HepG2 (cell line): ENCODE results near the gene CDC42BPG. TPM values are rescaled to one million over a fixed set of nuclear protein-coding genes. Genes with fewer than 3 reads are reported as not detected.

Source experiments
- BCL6 ChIP-seq: IDR thresholded peaks from 2 replicates; pipeline ENCODE4 v1.6.1; 2016; ENCODE audit warnings: missing genetic modification reagents, missing compliant biosample characterization
- ETV6 ChIP-seq: sonication (generic); formaldehyde crosslinking; conservative IDR thresholded peaks from 2 replicates; pipeline ENCODE4 v1.4.0; 2020; ENCODE audit warnings: missing genetic modification reagents
- KAT7 ChIP-seq: IDR thresholded peaks from 2 replicates; pipeline ENCODE4 v1.6.1; 2018; ENCODE audit warnings: borderline replicate concordance, missing compliant biosample characterization
- MED1 ChIP-seq: sonication (generic); formaldehyde crosslinking; IDR thresholded peaks from 2 replicates; pipeline ENCODE4 v1.4.0; 2020; ENCODE audit warnings: missing genetic modification reagents
- NR2F2 ChIP-seq: IDR thresholded peaks from 2 replicates; pipeline ENCODE4 v1.6.1; 2012; ENCODE audit warnings: low read depth, inconsistent platforms, borderline replicate concordance
- STAG1 ChIP-seq: sonication (generic); formaldehyde crosslinking; IDR thresholded peaks from 2 replicates; pipeline ENCODE4 v1.4.0; 2020; ENCODE audit warnings: missing genetic modification reagents
- ZC3H13 ChIP-seq: sonication (generic); formaldehyde crosslinking; IDR thresholded peaks from 2 replicates; pipeline ENCODE4 v1.8.1; 2023; ENCODE audit warnings: mild to moderate bottlenecking, missing genetic modification reagents, moderate library complexity
- ZFP82 ChIP-seq: sonication (generic); formaldehyde crosslinking; IDR thresholded peaks from 2 replicates; pipeline ENCODE4 v1.5.1; 2020; ENCODE audit warnings: mild to moderate bottlenecking, missing genetic modification reagents, borderline replicate concordance
- ZNF772 ChIP-seq: sonication (generic); formaldehyde crosslinking; IDR thresholded peaks from 2 replicates; pipeline ENCODE4 v1.5.0; 2020; ENCODE audit warnings: mild to moderate bottlenecking, missing genetic modification reagents
- polyA plus RNA-seq, 8 experiments: library from polyadenylated mRNA; depleted of rRNA in 3 of 8; stranded (reverse) in 7 of 8; unstranded in 1 of 8; fragments of >200 nt; fragmentation: Illumina TruSeq in 4 of 8; extraction: Trizol in 4 of 8; gene quantifications; 2 replicates each; pipeline versions ENCODE4 v1.2.1 to v1.2.3, GENCODE V29; 2011 to 2016; ENCODE audit warnings: low read depth in 4 of 8, missing spikeins in 1 of 8, mixed read lengths in 1 of 8; ENCODE audit not compliant: insufficient read depth in 1 of 8
- total RNA-seq, 5 experiments: library from RNA; depleted of rRNA; stranded (reverse); fragments of >200 nt; fragmentation: Illumina TruSeq; extraction: Trizol; gene quantifications; 2 replicates each; pipeline ENCODE4 v1.2.3, GENCODE V29; 2016; ENCODE audit warnings: low read depth in 1 of 5
- TF ChIP-seq, protein P1 (sequence below): fragments of 450-650 bp; IDR thresholded peaks from 2 replicates; pipeline ENCODE4 v1.6.1; 2017
- TF ChIP-seq, protein P2 (sequence below), 2 experiments: sonication (generic) in 1 of 2; formaldehyde crosslinking in 1 of 2; IDR thresholded peaks; 2 replicates each; pipeline versions ENCODE4 v1.5.1 to v1.6.1; 2011 to 2020; ENCODE audit warnings: borderline replicate concordance in 1 of 2, low read depth in 1 of 2, low read length in 1 of 2, mild to moderate bottlenecking in 1 of 2, missing genetic modification reagents in 1 of 2, moderate library complexity in 1 of 2
- TF ChIP-seq, protein P3 (sequence below): sonication (generic); formaldehyde crosslinking; IDR thresholded peaks from 2 replicates; pipeline ENCODE4 v1.4.0; 2020; ENCODE audit warnings: missing genetic modification reagents, borderline replicate concordance
- TF ChIP-seq, protein P4 (sequence below): sonication (generic); formaldehyde crosslinking; IDR thresholded peaks from 2 replicates; pipeline ENCODE4 v1.4.0; 2020; ENCODE audit warnings: mild to moderate bottlenecking, missing genetic modification reagents, borderline replicate concordance
- TF ChIP-seq, protein P5 (sequence below): sonication (generic); formaldehyde crosslinking; conservative IDR thresholded peaks from 2 replicates; pipeline ENCODE4 v1.4.0; 2020; ENCODE audit warnings: missing genetic modification reagents
- TF ChIP-seq, protein P6 (sequence below): sonication (generic); formaldehyde crosslinking; IDR thresholded peaks from 2 replicates; pipeline ENCODE4 v1.5.0; 2020; ENCODE audit warnings: missing genetic modification reagents, mild to moderate bottlenecking, borderline replicate concordance

The CDC42BPG gene
- total and polyA plus RNA-seq, 2 of the 13 experiments (the other 11 are each of a cell fraction or from before 2014, with no cell fraction given): 0.55 to 1.4 TPM

DNA sequence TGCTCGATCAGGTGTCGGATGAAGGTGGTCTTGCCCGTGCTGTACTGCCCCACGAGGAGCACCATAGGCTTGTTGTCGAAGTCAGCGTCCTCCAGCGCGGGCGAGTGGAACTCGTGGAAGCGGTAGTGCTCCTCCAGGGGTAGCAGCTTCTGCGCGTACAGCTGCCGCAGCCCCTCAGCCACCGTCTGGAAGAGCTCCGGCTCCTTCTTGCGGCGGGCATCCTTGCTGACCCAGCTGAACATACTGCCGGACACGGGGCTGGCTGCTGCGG, 33.7 kb upstream of the CDC42BPG start (continued):
- no peak for TF ChIP-seq STAG1 (CRISPR knock-in tag)
- TF ChIP-seq KAT7 (CRISPR knock-in tag): no peak
- TF ChIP-seq, protein P1, sequence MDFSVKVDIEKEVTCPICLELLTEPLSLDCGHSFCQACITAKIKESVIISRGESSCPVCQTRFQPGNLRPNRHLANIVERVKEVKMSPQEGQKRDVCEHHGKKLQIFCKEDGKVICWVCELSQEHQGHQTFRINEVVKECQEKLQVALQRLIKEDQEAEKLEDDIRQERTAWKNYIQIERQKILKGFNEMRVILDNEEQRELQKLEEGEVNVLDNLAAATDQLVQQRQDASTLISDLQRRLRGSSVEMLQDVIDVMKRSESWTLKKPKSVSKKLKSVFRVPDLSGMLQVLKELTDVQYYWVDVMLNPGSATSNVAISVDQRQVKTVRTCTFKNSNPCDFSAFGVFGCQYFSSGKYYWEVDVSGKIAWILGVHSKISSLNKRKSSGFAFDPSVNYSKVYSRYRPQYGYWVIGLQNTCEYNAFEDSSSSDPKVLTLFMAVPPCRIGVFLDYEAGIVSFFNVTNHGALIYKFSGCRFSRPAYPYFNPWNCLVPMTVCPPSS: no peak
- no peak for TF ChIP-seq NR2F2
- TF ChIP-seq, protein P2, sequence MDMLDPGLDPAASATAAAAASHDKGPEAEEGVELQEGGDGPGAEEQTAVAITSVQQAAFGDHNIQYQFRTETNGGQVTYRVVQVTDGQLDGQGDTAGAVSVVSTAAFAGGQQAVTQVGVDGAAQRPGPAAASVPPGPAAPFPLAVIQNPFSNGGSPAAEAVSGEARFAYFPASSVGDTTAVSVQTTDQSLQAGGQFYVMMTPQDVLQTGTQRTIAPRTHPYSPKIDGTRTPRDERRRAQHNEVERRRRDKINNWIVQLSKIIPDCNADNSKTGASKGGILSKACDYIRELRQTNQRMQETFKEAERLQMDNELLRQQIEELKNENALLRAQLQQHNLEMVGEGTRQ (IDR thresholded peaks at IDR 0.05; ENCODE audit: low read depth, low read length): no peak
- TF ChIP-seq, protein P2 (CRISPR knock-in tag; IDR thresholded peaks at IDR 0.05; ENCODE audit: borderline replicate concordance): no peak
- 0 out of 2 replicates have a peak, but pooled peaks have one; percentile 25 for TF ChIP-seq ETV6 (CRISPR knock-in tag)
- TF ChIP-seq, protein P3, sequence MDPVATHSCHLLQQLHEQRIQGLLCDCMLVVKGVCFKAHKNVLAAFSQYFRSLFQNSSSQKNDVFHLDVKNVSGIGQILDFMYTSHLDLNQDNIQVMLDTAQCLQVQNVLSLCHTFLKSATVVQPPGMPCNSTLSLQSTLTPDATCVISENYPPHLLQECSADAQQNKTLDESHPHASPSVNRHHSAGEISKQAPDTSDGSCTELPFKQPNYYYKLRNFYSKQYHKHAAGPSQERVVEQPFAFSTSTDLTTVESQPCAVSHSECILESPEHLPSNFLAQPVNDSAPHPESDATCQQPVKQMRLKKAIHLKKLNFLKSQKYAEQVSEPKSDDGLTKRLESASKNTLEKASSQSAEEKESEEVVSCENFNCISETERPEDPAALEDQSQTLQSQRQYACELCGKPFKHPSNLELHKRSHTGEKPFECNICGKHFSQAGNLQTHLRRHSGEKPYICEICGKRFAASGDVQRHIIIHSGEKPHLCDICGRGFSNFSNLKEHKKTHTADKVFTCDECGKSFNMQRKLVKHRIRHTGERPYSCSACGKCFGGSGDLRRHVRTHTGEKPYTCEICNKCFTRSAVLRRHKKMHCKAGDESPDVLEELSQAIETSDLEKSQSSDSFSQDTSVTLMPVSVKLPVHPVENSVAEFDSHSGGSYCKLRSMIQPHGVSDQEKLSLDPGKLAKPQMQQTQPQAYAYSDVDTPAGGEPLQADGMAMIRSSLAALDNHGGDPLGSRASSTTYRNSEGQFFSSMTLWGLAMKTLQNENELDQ (CRISPR knock-in tag): no peak
- no peak for TF ChIP-seq BCL6 (CRISPR knock-in tag)
- TF ChIP-seq, protein P4, sequence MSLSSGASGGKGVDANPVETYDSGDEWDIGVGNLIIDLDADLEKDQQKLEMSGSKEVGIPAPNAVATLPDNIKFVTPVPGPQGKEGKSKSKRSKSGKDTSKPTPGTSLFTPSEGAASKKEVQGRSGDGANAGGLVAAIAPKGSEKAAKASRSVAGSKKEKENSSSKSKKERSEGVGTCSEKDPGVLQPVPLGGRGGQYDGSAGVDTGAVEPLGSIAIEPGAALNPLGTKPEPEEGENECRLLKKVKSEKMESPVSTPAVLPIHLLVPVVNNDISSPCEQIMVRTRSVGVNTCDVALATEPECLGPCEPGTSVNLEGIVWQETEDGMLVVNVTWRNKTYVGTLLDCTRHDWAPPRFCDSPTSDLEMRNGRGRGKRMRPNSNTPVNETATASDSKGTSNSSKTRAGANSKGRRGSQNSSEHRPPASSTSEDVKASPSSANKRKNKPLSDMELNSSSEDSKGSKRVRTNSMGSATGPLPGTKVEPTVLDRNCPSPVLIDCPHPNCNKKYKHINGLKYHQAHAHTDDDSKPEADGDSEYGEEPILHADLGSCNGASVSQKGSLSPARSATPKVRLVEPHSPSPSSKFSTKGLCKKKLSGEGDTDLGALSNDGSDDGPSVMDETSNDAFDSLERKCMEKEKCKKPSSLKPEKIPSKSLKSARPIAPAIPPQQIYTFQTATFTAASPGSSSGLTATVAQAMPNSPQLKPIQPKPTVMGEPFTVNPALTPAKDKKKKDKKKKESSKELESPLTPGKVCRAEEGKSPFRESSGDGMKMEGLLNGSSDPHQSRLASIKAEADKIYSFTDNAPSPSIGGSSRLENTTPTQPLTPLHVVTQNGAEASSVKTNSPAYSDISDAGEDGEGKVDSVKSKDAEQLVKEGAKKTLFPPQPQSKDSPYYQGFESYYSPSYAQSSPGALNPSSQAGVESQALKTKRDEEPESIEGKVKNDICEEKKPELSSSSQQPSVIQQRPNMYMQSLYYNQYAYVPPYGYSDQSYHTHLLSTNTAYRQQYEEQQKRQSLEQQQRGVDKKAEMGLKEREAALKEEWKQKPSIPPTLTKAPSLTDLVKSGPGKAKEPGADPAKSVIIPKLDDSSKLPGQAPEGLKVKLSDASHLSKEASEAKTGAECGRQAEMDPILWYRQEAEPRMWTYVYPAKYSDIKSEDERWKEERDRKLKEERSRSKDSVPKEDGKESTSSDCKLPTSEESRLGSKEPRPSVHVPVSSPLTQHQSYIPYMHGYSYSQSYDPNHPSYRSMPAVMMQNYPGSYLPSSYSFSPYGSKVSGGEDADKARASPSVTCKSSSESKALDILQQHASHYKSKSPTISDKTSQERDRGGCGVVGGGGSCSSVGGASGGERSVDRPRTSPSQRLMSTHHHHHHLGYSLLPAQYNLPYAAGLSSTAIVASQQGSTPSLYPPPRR (CRISPR knock-in tag): no peak
- TF ChIP-seq ZFP82 (CRISPR knock-in tag): 0 out of 2 replicates have a peak, but pooled peaks have one; percentile 20
- no peak for TF ChIP-seq MED1 (CRISPR knock-in tag)
- TF ChIP-seq ZNF772: peak; percentile 81
- no peak for TF ChIP-seq ZC3H13 (CRISPR knock-in tag)
- TF ChIP-seq, protein P5, sequence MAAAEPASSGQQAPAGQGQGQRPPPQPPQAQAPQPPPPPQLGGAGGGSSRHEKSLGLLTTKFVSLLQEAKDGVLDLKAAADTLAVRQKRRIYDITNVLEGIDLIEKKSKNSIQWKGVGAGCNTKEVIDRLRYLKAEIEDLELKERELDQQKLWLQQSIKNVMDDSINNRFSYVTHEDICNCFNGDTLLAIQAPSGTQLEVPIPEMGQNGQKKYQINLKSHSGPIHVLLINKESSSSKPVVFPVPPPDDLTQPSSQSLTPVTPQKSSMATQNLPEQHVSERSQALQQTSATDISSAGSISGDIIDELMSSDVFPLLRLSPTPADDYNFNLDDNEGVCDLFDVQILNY (CRISPR knock-in tag): no peak
- TF ChIP-seq, protein P6, sequence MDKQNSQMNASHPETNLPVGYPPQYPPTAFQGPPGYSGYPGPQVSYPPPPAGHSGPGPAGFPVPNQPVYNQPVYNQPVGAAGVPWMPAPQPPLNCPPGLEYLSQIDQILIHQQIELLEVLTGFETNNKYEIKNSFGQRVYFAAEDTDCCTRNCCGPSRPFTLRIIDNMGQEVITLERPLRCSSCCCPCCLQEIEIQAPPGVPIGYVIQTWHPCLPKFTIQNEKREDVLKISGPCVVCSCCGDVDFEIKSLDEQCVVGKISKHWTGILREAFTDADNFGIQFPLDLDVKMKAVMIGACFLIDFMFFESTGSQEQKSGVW (CRISPR knock-in tag): no peak
